HEK293 (cell line): ENCODE data around the gene TBC1D24.

Experiments used
- CTCF ChIA-PET: fragments of 350-600 bp; formaldehyde crosslinking; extraction: SDS; loops from one replicate; lab custom pipeline; 2021; ENCODE audit warnings: antibody characterized with exemption; lab: Yijun Ruan, JAX
- POLR2A ChIA-PET: fragments of 300-600 bp; formaldehyde crosslinking; extraction: SDS; loops from one replicate; lab custom pipeline; 2020; ENCODE audit warnings: antibody characterized with exemption, inconsistent platforms; lab: Yijun Ruan, JAX
- H3K27ac ChIP-seq: fragments of 200-500 bp; sonication (Bioruptor generic); 2 replicates; pipeline ENCODE4 v1.5.1; 2014; ENCODE audit warnings: low read depth, low read length, control low read depth, inconsistent platforms; ENCODE audit errors: extremely low read depth
- H3K36me3 ChIP-seq, 2 experiments: fragments of 200-500 bp in 1 of 2; sonication (Bioruptor generic) in 1 of 2; 1 replicate in 1 of 2; 2 replicates in 1 of 2; pipeline ENCODE4 v1.5.1; 2014 to 2017; ENCODE audit warnings: inconsistent platforms in 2 of 2, low read length in 2 of 2; ENCODE audit not compliant: control insufficient read depth in 2 of 2, insufficient read depth in 1 of 2
- H3K4me1 ChIP-seq: fragments of 200-500 bp; sonication (Bioruptor generic); 2 replicates; pipeline ENCODE4 v1.5.1; 2014; ENCODE audit warnings: mild to moderate bottlenecking, low read length, inconsistent platforms; ENCODE audit not compliant: control insufficient read depth, insufficient read depth
- H3K4me3 ChIP-seq: 2 replicates; pipeline ENCODE4 v1.5.1; 2011; ENCODE audit warnings: low read depth, mild to moderate bottlenecking, control low read depth, low read length, moderate library complexity
- H3K9me3 ChIP-seq: fragments of 200-500 bp; sonication (Bioruptor generic); 2 replicates; pipeline ENCODE4 v1.5.1; 2014; ENCODE audit warnings: low read depth, low read length, inconsistent platforms; ENCODE audit not compliant: control insufficient read depth, insufficient read depth
- BCL11A ChIP-seq: fragments of 450-650 bp; formaldehyde crosslinking; IDR thresholded peaks from 2 replicates; pipeline ENCODE4 v1.5.1; 2016; ENCODE audit warnings: low read depth, missing biosample characterization, missing genetic modification characterization
- INSM2 ChIP-seq: fragments of 450-650 bp; formaldehyde crosslinking; IDR thresholded peaks from 2 replicates; pipeline ENCODE4 v1.5.1; 2016; ENCODE audit warnings: missing biosample characterization, missing genetic modification characterization
- KLF1 ChIP-seq: fragments of 450-650 bp; formaldehyde crosslinking; IDR thresholded peaks from 2 replicates; pipeline ENCODE4 v1.5.1; 2016; ENCODE audit warnings: missing biosample characterization, missing genetic modification characterization
- KLF16 ChIP-seq: fragments of 450-650 bp; formaldehyde crosslinking; IDR thresholded peaks from 2 replicates; pipeline ENCODE4 v1.5.1; 2017; ENCODE audit warnings: missing biosample characterization, missing genetic modification characterization
- OSR2 ChIP-seq: fragments of 450-650 bp; formaldehyde crosslinking; IDR thresholded peaks from 2 replicates; pipeline ENCODE4 v1.5.1; 2016; ENCODE audit warnings: missing biosample characterization, missing genetic modification characterization
- PRDM10 ChIP-seq: fragments of 450-650 bp; formaldehyde crosslinking; IDR thresholded peaks from 2 replicates; pipeline ENCODE4 v1.5.1; 2016; ENCODE audit warnings: missing biosample characterization, missing genetic modification characterization
- TCF7L2 ChIP-seq: IDR thresholded peaks from 2 replicates; pipeline ENCODE4 v1.6.1; 2011; ENCODE audit warnings: low read depth, mild to moderate bottlenecking, inconsistent platforms, low read length, moderate library complexity, borderline replicate concordance
- YY1 ChIP-seq: fragments of 450-650 bp; formaldehyde crosslinking; IDR thresholded peaks from 2 replicates; pipeline ENCODE4 v1.5.1; 2018; ENCODE audit warnings: missing biosample characterization, missing genetic modification characterization
- ZNF311 ChIP-seq: fragments of 450-650 bp; formaldehyde crosslinking; IDR thresholded peaks from 2 replicates; pipeline ENCODE4 v1.5.1; 2017; ENCODE audit warnings: missing biosample characterization, missing genetic modification characterization, borderline replicate concordance
- ZNF324 ChIP-seq: fragments of 450-650 bp; formaldehyde crosslinking; IDR thresholded peaks from 2 replicates; pipeline ENCODE4 v1.5.1; 2016; ENCODE audit warnings: missing biosample characterization, missing genetic modification characterization
- ZNF341 ChIP-seq: fragments of 450-650 bp; formaldehyde crosslinking; IDR thresholded peaks from 2 replicates; pipeline ENCODE4; 2016; ENCODE audit warnings: low read depth, missing biosample characterization, missing genetic modification characterization
- ZNF426 ChIP-seq: fragments of 450-650 bp; formaldehyde crosslinking; IDR thresholded peaks from 2 replicates; pipeline ENCODE4 v1.5.1; 2017; ENCODE audit warnings: missing biosample characterization, missing genetic modification characterization, mild to moderate bottlenecking, inconsistent platforms, moderate library complexity
- ZNF529 ChIP-seq: fragments of 450-650 bp; formaldehyde crosslinking; IDR thresholded peaks from 2 replicates; pipeline ENCODE4 v1.5.1; 2017; ENCODE audit warnings: missing genetic modification characterization, missing biosample characterization; ENCODE audit not compliant: insufficient replicate concordance
- ZNF548 ChIP-seq: fragments of 450-650 bp; formaldehyde crosslinking; IDR thresholded peaks from 2 replicates; pipeline ENCODE4 v1.5.1; 2016; ENCODE audit warnings: missing biosample characterization, missing genetic modification characterization
- ZNF670 ChIP-seq: fragments of 450-650 bp; formaldehyde crosslinking; IDR thresholded peaks from 2 replicates; pipeline ENCODE4 v1.5.1; 2016; ENCODE audit warnings: missing biosample characterization, missing genetic modification characterization, low read depth
- ZNF777 ChIP-seq: fragments of 450-650 bp; formaldehyde crosslinking; IDR thresholded peaks from 2 replicates; pipeline ENCODE4 v1.5.1; 2017; ENCODE audit warnings: missing biosample characterization, missing genetic modification characterization, borderline replicate concordance

The TBC1D24 gene

GRCh38 chr16:2426941-2427361 lies 48.0 kb upstream of the TBC1D24 start:
- ChIA-PET POLR2A (interaction anchor here (1.0 to 1.4 kb wide), 2 partner anchors 33 to 175 kb away, joined by 3 read pairs; partner anchors contain the start of genes ECI1 and TEDC2), CTCF (no interaction called here)
- peaks cover 9 to 13% of the 10 kb centered on the region in 2 experiments; a peak in 2 of 3 replicates for H3K36me3 ChIP-seq
- H3K4me1 ChIP-seq: no peaks in the 10 kb centered on the region; the same call in 1 of the 2 replicates
- H3K4me3 ChIP-seq: no peak overlapping the region
- no peaks in the 10 kb centered on the region for H3K9me3 ChIP-seq
- H3K27ac ChIP-seq: no peak overlapping the region
- TF ChIP-seq ZNF777 (no peak), TCF7L2 (no peak)

- Histone ChIP-seq H3K36me3 (peaks cover 14 to 19% of the 10 kb centered on the region in 2 experiments; a peak in 2 of 3 replicates), H3K27ac (no peak overlapping the region), H3K4me3 (no peak overlapping the region), H3K9me3 (no peaks in the 10 kb centered on the region), H3K4me1 (no peaks in the 10 kb centered on the region; the same call in 1 of the 2 replicates)
- TF ChIP-seq ZNF311 (tag by site-specific recombination) (no peak), YY1 (tag by site-specific recombination) (no peak), ZNF324 (tag by site-specific recombination) (no peak), INSM2 (tag by site-specific recombination) (no peak), KLF1 (tag by site-specific recombination) (no peak), ZNF548 (tag by site-specific recombination) (no peak), KLF16 (tag by site-specific recombination) (no peak), BCL11A (no peak), ZNF426 (tag by site-specific recombination) (no peak), OSR2 (no peak), PRDM10 (tag by site-specific recombination) (no peak), ZNF529 (tag by site-specific recombination) (no peak), ZNF670 (no peak), ZNF341 (tag by site-specific recombination) (no peak)
- ChIA-PET CTCF (interaction anchor here (1.6 kb wide), 1 partner anchor 87 kb away, joined by 6 read pairs; the partner anchor contains the start of gene ABCA3), POLR2A (interaction anchor here (1.0 to 1.4 kb wide), 2 partner anchors 33 to 176 kb away, joined by 3 read pairs; partner anchors contain the start of genes ECI1 and TEDC2)
These were observed 47.4 kb upstream of the TBC1D24 start for GRCh38 chr16:2427526-2427925.
